Inferior parietal cortex (tissue), 1 donor: Measurements from ENCODE around the gene EP400.
A peak's percentile ranks its signal among the peaks of the same experiment; 100 is the strongest.

Experiments used
- DNase-seq: peaks from one replicate; pipeline ENCODE4 v3.0.0-alpha.2; 2016; ENCODE audit errors: extremely low spot score

EP400 gene

GRCh38 chr12:132020292-132020691 lies 70.5 kb downstream of the EP400 start:
- DNase-seq = no peak

GRCh38 chr12:132021031-132021871 lies 71.5 kb downstream of the EP400 start:
- no peak for DNase-seq

- no peak for DNase-seq
Measured at GRCh38 chr12:132021965-132022364, 72.2 kb downstream of the EP400 start.

DNA sequence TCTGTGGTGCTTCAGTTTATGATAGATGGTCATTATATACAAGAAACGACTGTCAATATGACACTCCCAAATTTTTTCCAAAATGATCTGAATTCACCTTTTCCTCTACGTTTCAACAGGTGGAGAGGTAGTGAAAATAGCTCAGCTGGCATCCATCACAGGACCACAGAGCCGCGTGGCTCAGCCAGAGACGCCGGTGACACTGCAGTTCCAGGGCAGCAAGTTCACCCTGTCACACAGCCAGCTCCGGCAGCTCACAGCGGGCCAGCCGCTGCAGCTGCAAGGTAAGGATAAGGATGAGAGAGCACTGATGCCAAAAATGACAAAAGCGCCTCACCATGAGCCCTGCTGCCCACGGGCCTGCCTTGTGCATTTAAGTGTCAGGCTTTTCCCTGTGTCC lies 73.9 kb downstream of the EP400 start:
- no peak for DNase-seq

GRCh38 chr12:132024758-132025157 lies 75.0 kb downstream of the EP400 start:
- DNase-seq = no peak

GRCh38 chr12:132025526-132025925 lies 75.8 kb downstream of the EP400 start:
- no peak for DNase-seq

DNA sequence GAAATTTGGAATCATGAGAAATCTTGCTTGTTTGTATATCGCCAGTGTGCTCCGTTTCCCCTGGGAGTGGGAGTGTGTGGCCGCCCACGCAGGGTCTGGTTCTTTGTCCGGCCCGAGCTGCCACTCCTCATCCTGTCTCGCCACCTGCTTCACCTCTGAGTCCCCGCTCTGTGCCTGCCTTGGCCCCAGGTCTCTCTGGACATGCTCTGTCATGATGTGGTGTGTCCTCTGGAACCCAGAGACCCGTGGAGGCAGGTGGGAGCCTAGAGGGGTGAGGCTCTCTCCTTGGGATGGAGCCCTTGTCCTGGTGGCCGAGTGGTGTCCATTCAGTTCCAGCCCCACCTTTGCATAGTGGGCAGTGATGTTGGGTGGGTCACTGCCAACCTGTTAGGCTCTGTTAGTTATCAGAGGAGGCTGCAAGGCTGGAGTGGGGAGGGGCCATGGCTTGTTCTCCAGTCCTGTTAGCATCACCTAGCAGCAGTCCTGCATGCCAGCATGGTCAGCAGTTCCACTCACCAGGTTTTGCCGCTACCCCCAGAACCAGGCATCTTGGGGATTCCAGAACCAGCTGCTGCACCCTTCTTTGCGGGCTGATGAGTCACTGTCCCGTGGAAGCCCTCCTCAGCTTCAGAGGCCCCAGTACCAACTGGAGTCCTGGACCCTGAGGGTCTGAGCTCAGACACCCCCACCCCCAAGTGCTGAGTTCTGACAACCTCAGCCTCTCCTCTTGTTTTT lies 76.5 kb downstream of the EP400 start:
- no peak for DNase-seq

GRCh38 chr12:132026796-132027500 lies 77.2 kb downstream of the EP400 start:
- DNase-seq = no peak

GRCh38 chr12:132027636-132028035 lies 77.9 kb downstream of the EP400 start:
- no peak for DNase-seq

DNA sequence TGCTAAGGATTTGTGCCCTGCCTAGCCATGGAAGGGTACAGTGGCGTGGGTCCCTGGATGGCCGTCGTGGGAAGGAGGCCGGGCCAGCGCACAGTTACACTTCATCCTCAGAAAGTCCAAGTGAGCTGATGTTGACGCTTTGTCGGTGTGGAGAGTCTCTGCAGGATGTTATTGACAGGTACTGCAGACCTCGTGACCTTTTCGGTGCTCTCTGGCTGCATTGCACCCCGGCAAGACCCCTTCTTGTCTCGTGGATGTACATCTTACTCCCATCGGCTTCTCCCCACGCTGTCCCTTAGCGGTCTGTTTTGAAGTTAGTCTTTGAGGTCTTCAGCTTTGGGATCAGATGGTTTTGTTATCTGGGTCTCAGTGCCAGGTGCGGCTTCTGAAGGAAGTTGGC lies 78.4 kb downstream of the EP400 start:
- no peak for DNase-seq

- no peak for DNase-seq
Measured at GRCh38 chr12:132029503-132030300, 80.0 kb downstream of the EP400 start.

- peak; percentile 65 for DNase-seq
Measured at GRCh38 chr12:132030367-132031038, 80.8 kb downstream of the EP400 start.

- DNase-seq = no peak
Measured at GRCh38 chr12:132033627-132034026, 83.9 kb downstream of the EP400 start.

GRCh38 chr12:132036063-132036683 lies 86.4 kb downstream of the EP400 start:
- no peak for DNase-seq

DNA sequence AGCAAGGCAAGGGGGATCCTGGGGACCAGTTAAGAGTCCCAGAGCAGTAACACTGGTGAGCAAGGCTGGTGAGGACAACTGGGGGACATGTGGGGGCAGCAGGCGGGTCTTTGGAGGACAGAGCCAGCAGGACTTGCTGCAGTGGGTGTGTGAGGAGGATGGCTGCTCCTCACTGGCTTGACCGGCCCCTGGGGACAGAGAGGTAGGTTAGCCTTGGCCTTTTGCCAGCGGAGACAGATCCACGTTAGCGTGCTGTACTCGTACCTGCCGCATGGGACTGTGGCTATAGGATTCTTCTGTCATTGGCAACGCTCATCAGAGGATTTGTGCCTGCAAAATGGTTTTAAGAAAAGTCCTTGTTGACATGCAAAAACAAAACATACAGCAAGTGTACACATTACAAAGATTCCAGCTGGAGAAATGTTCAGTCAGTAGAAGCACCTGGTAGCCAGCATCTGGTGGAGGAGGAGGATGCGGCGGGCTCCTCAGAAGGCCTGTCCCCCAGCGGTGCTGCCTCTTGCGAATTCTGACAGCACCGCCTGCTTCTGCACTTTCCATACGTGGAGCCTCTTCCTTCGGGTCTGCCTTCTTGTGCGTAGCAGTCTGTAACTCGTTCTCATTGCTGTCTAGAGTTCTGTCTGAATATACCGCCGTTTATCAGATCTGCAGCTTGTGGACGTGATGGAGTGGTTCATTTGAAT lies 91.3 kb downstream of the EP400 start:
- DNase-seq = no peak

DNA sequence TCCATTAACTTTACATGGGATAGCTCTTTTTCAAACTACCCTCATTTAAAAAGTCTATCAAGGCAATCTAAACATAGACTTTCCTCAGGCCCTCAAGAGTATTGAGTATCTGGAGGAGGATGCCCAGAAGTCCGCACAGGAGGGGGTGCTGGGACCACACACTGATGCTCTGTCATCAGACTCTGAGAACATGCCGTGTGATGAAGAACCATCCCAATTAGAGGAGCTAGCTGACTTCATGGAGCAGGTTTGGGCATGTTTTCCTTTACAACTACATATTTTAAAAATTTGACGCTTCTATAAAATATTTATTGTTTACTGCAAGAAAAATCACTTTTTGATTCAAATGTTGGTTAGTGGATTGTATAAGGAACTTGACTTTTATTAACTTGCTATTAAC lies 93.5 kb downstream of the EP400 start:
- DNase-seq = no peak

GRCh38 chr12:132043770-132044467 lies 94.2 kb downstream of the EP400 start:
- DNase-seq = no peak

DNA sequence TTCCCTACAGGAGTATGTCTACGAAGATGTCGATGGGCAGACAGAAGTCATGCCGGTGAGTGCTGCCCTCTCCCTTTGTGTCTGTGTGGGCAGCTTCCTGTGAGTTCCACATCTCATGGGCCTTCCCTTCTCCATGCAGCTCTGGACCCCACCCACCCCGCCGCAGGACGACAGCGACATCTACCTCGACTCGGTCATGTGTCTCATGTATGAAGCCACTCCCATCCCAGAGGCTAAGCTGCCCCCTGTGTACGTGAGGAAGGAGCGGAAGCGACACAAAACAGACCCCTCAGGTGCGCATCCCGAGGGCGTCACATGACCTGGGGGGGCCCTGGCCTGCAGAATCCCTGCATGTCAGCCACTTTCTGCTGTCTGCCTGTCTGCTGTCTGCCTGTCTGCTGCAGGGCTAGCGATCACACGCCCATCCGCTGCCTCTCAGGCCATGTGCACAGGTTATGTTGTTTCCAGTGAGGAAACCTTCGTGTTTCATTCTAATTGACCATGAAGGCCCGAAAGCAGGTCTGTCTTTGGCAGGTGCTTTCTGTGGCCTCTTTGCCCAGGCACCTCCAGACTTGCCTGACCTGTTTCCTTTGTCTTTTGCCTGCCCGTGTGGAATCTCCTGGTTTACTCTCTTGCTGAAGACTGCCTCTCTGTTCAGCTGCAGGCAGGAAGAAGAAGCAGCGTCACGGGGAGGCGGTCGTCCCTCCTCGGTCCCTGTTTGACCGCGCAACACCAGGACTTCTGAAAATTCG lies 95.1 kb downstream of the EP400 start:
- no peak for DNase-seq

DNA sequence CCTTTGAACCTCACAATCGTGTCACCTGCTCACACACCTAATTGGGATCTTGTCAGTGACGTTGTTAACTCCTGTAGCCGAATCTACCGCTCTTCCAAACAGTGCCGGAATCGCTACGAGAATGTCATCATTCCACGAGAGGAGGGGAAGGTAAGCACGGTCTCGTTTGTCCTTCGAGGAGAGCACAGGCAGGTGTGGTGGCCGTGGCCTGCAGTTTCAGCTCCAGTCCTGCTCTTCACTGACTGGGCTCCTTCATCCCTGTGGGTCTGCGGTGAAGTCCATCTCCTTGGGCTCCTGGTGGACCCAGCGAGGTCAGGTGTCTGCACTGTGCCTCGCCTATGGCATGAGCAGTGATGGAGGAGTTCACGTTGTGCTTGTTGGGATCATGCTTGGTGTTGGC lies 96.0 kb downstream of the EP400 start:
- DNase-seq = no peak
